Measurements from ENCODE around the gene RLN1.
"Not testable (repeated sequence)": the region's sequence is repeated elsewhere in the genome, so short reads cannot be mapped to it uniquely, and the experiment has no call there.

Gene RLN1, protein sequence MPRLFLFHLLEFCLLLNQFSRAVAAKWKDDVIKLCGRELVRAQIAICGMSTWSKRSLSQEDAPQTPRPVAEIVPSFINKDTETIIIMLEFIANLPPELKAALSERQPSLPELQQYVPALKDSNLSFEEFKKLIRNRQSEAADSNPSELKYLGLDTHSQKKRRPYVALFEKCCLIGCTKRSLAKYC

GRCh38 chr9:5338992-5339981 lies at the start of gene RLN1:
Gene RLN1 (minus strand): TSS chr9:5339876. CDS start chr9:5339746, 130 bp downstream.
- peak; percentile 57 to 62 for DNase-seq

- peak; percentile 33 to 41 for DNase-seq
Observed at GRCh38 chr9:5389109-5389732, 49.5 kb upstream of the RLN1 start.

DNA sequence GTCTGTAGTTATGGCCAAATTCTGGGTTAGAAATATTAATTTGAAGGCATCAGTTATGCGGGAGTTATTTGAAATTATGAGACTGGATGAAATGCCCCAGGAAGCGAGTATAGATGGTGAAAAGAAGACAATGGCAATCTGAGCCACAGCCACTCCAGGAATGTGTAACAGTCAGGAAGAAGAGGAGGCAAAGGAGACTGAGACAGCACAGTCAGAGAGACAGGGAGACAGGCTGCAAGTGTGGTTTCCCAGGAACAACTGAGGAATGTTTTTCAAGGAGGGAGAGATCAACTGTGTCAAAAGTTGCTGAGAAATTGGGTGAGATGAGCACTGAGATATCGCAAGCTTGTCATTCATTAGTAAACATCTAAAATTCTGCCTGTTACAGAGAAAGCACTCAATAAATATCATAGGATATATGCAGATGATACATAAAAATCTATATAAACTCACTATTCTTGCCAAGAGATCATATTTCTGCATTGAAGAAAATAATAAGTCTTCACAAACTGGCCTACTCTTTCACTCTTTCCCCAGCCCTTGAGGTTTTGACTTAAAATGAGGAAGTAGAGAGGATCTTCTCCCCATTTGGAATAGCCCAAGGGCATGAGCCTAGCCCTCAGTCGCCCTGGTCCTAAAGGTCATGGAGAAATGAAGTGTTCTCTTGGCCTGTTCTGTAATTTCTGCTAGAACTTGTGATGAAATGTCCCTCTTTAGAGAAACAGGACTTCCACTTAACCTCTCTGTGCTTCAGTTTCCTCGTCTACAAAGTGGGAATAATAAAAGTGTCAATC lies 48.5 kb upstream of the RLN1 start:
- DNase-seq = no peak

GRCh38 chr9:5384436-5384835 lies 44.8 kb upstream of the RLN1 start:
- DNase-seq = no peak

DNA sequence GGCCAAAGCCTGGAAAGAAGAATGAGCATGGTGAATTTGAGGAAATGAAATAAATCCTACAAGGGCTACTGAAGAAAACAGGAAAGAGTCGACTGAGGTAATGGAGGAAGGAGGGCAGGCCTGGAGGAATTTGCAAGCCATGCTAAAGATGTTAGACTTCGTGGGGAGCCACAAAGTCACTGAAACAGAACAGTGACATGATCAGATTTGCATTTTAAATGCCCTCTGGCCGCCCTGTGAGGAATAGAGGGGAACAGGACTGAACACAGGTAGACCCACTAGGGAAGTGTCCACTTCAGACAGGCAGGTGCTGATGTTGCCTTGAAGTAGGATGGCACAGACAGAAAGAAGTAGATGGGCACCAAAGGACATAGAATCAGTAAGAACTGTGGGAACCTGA lies 42.8 kb upstream of the RLN1 start:
- no peak for DNase-seq

DNA sequence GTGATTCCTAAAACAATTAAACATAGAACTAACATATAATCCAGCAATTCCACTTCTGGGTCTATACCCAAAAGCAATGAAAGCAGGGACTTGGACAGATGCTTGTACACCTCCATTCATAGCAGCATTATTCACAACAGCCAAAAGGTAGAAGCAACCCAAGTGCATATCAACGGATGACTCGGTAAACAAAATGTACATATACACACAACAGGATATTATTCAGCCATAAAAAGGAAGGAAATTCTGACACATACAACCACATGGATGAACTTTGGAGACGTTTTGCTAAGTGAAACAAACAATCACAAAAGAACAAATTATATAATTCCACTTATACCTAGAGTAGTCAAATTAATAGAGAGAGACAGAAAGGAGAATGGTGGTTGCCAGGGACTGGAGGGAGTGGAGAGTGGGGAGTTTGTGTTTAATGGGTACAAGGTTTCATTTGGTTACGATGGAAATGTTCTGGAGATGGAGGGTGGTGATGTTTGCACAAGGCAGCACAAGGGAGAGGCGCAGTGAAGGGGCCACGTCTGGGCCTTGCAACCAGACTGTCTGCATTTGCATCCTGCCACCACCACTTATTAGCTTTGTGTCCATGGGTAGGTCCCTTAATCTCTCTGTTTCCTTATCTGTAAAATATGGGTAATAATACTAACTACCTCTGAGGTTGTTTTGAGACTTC lies 36.3 kb upstream of the RLN1 start:
- no peak for DNase-seq

DNA sequence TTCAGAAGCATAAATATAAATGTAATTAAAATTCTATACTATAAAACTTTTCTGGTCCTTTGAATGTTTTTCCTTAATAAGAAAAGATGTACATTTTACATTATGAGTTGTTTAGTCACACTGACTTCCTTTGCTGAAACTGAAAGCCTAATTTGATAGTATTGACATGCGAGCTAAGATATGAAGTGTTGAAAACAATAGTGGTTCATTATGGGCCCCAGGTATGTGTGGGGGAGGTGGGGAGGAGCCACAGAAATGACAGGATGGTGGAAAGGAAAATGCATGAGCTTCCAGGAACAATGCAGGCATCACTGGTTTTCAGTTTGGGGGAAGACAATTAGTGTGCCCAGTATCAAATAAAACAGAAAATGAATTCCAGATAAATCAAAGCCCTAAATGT lies 35.4 kb upstream of the RLN1 start:
- DNase-seq = peak; percentile 33

DNA sequence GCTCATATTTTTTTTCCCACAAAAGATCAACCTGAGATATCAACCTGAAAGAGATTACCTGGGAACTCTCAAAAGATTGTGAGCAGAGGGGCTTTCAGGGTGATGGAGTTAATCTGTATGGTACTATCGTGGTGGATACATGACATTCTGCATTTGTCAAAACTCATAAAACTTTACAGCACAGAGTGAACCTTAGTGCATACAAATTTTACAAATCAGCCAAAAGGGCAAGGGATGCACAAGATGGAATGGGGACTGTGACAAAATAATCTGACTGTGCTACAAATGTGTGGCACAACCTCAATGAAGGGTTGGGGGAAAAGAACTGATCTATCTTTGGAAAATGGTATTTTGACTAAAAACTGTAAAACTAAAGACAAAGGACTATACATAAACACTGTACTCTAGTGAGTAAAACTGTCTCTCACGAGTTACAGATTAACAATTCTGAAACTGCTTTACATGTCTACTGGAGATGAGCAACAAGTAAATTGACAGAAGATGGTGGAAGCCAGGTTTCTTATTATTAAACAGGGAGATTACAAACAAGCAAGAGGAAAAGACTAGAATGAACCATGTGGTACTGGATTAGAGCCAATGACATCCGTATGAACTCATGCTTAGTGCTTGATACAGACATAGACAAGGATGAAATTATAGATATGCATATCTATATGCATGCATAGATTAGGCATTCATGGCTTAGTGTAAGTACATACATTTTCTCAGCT lies 24.8 kb upstream of the RLN1 start:
- DNase-seq = no peak

GRCh38 chr9:5361326-5362010 lies 21.8 kb upstream of the RLN1 start:
- DNase-seq = no peak

- no peak for DNase-seq
Observed at GRCh38 chr9:5360341-5360740, 20.7 kb upstream of the RLN1 start.

DNA sequence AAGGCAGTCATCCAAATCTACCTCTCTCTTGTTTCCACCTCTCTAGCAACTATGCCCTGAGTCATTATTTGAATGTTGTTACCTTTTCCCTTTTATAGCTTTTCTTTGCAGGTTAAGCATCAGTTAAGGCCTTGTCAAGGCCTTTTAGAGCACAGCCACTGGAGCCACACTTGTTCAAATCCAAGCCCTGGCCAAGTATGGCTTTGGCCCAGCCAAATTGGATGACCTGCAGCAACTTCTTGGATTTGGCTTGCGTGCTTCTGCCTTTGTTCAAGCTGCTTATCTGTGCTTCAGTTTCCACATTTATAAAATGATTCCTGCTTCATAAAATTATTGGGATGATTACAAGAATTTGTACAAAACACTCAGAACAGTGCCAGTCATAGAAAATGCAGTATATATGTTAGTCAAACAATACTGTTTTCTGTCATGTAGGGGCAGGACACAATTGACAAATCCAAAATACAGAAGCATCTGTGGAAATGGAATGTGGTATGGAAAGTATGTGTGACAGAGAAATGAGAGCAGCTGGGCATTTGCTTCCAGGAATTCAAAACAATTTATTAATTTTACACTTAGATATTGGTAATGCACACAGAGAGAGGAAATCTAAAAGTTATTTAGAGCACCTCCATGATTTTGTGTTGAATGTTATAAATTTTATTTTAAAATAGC lies 17.9 kb upstream of the RLN1 start:
- no peak for DNase-seq

- no peak for DNase-seq
Observed at GRCh38 chr9:5355817-5356216, 16.1 kb upstream of the RLN1 start.

GRCh38 chr9:5355226-5355625 lies 15.6 kb upstream of the RLN1 start:
- DNase-seq = no peak

DNA sequence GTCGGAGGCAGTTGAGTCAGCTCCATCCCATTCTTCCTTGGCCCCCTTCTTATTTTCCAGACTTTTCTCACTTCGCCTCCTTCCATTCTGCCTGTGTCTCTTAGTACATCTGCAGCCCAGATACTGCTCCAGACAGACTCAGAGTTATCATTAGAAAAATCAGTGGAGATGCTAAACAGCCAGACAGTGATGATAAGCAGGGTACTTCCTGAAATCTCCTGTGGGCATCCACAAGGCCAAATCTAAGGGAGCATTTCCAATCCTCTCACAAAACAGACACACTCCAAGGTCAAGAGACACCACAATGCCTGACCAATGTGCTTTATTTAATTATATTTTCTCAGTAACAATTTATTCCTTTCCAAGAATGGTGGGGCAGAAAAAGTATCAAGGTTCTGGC lies 14.5 kb upstream of the RLN1 start:
- no peak for DNase-seq

- DNase-seq = no peak
Observed at GRCh38 chr9:5352637-5353248, 13.1 kb upstream of the RLN1 start.

GRCh38 chr9:5336688-5337087 lies 3.0 kb downstream of the RLN1 start:
- no peak for DNase-seq

GRCh38 chr9:5331276-5331675 lies 8.4 kb downstream of the RLN1 start:
- not testable (repeated sequence) for DNase-seq

GRCh38 chr9:5326893-5327548 lies 12.7 kb downstream of the RLN1 start:
- DNase-seq = no peak

DNA sequence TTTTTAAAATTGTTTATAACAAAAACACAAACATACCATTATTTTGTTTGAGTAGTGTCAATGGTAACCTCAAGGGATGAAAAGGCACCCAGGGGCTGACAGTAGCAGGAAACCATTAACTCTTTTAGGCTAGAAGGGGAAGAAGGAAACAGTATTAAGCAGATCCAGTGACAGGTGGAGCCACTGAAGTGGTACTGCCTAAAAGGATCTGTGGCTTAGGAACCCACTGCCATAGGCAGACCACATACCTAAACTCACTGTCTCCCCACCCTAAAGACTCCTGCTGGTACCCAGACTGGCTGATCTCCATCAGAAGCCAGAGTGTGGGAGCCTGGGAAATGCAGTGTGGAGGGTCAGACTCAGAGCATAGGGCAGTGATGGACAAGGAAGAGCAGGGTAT lies 13.5 kb downstream of the RLN1 start:
- no peak for DNase-seq
